Superior temporal gyrus (tissue), 1 donor: ENCODE data around the gene SORCS1.
A peak's percentile ranks its signal among the peaks of the same experiment; 100 is the strongest.

ENCODE experiments used
- DNase-seq: peaks from one replicate; pipeline ENCODE4 v3.0.0-alpha.2; 2016; ENCODE audit errors: extremely low spot score

Gene SORCS1

DNA sequence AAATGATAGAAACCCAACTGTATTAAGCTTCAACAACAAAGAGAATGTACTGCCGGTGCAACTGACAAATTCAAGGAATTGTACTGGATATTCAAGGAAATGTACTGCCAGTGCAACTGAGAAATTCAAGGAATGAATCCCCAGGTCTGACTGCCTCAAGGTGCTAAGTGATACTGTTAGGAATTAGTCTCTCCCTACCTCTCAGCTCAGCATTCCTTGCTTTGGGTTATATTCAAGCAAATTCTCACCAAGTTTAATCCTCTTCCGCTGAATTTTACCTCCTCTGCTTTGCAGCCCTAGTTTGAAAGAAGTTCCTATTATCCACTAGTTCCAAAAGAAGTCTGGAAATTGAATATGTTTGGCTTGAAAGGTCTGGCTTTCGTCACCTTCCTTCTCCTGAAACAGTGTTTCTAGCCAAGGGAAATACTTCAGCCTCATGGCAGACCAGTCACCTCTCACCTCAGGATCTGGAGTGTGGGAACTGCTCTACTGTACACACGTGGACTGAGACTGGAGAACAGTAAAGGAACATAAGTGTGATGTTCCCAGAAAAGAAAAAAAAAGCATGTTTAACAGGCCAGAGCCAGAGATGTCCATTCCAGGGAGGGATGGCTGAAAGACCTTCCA lies 60.4 kb downstream of the SORCS1 start:
- DNase-seq = no peak

DNA sequence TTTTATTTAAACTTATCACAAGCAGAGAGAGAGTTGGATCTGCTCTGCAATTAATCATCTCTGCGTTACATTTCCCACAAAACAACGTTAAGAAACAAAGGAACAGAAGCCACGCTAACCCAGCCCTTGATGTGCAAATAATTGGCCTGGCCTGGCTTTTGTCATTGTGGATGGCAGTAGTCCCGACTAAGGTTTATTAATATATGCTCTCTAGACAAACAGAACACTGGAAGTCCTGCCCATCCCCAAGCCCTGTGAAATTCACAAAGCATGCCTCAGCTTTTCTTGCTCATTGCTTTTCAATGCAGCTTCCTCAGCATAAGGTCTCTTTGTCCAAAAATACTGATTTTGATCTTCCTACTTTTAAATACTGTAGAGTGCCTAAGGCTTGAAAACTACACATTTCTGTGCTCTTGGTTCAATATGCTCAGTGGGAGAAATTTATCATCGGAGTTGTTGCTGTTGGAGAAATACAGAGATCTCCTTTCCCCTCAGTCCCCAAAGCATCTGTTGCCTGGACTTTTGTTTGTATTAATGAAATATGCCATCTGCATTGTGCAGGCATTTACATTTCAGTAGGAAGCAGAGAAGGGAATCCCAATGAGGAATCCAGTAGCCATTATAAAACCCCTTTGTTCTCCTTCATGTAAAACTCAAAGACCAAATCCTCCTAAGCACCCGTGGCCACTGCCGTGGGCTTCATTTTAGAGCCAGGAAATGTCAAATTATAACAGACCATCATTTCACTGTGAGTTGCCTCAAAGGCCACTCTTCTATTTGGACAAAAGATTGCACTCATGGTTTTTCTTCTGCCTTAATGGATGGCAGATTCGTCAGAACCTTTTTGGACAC lies 61.1 kb downstream of the SORCS1 start:
- no peak for DNase-seq

DNA sequence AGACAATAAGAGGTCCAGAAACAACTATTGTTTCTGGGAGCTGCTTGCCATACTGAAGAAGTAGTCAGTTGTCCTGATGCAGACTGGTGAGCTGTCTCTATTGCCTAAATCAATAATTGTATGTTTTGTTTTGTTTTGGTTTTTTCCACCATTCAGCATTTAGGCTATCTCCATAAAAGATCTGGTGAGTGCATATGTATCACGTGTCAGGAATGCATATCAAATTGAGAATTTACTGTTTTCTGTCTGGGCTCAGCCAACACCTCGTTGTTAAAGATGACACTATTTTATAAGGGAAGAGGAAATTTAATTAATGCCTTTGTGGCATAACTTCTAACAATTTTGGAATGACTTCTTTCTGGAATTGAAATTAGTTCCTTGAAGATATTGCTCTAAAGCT lies 66.2 kb downstream of the SORCS1 start:
- no peak for DNase-seq

DNA sequence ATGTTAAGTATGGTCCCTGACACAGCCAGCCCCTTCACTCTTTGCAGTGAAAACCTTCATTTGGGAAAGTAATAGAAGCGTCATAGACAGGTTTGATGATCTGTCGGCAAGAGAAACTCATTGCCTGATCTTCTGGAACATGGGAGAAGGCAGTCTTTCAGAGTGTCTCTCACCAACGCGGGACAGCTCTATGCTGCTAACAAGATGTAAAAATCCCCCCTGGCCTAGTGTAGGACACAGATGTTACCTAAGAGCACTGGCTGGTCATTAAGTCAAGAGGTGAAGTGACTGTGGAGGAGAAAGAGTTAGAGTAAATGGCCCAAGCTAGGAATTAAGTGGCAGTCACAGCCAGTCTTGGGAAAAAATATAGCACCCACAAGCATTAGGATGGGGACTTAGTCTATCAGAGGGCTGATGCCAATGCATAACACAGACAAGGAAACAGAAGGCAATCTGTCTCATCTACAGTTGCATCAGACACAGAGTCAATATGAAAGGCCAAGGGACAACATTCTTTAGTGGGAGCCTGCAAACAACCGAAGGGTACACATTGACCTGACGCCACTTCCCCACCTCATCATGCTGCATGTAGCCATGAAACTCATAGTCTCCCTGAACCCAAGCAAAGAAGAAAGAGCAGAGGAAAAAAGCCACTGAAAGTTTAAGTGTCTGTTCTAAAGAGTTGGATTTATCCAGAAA lies 69.5 kb downstream of the SORCS1 start:
- DNase-seq = no peak

DNA sequence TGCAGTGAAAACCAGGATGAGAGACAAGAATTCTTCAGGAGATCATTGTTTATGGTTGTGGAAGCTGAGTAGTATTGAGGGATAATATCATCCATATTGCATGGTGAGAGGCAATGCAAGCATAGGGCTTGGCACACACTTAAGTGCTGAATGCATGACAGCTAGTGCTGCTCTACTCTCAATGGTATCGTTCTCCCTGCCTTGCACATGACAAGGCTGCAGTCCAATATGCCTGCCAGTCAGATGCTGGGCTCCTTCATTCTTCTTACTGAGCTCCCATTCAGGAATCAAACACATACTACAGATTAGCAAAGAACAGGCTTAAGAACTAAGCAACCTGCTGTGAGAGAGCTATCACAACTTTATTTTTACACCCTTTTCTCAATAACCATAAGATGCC lies 72.2 kb downstream of the SORCS1 start:
- DNase-seq = peak; percentile 33

DNA sequence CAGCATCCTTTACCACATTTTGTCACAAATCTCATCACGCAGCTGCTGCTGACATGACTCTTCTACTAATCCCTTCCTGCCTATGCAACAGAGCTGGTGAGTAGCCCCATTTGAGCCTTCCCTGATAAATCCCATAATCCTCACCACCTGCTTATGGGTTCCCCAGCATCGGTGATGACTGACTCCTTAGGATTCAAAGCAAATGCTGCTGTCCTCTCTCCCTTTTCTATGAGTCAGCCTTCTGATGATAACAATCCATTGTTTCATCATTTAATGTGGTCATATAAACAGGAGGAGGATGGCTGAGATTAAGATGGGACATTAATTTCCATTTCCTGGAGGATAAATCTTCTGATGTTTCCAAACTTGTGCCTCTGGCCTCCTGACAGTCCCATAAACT lies 73.4 kb downstream of the SORCS1 start:
- DNase-seq = no peak

DNA sequence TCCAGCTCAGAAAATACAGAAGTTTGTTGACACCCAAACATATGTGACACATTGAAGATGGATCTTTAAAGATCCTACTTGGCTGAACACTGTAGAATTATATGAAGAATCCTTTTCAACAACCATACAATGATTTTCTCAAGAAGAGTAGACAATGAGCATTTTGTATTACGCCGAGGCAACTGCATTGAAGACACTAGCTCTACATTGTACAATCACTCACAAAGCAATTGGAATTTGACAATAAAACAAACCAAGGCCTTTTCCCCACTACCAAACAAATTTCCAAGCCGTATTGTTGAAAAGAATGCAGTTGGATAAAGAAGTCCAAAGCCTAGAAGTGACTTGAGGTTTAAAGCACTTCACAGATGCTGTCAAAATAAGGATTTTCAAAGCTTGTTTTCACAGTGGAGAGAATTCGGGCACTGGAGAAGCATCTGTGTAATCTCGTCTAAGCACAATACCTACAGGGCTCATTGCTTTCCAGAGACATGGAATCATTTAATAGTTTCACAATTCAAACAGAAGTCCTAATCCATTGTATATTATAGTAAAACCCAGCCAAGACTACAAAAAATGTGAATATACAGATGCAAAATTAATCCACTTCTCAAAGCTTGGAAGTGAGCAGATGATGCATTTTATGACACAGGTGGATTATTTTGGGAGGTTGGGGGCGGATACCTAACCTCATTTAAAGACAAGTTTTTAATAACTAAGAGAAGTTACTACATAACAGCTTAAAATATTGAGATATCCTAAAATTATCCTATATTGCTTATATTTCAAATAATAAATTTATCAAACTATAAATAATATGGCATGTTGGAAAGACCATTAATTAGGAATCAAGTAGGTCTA lies 78.6 kb downstream of the SORCS1 start:
- DNase-seq = no peak

DNA sequence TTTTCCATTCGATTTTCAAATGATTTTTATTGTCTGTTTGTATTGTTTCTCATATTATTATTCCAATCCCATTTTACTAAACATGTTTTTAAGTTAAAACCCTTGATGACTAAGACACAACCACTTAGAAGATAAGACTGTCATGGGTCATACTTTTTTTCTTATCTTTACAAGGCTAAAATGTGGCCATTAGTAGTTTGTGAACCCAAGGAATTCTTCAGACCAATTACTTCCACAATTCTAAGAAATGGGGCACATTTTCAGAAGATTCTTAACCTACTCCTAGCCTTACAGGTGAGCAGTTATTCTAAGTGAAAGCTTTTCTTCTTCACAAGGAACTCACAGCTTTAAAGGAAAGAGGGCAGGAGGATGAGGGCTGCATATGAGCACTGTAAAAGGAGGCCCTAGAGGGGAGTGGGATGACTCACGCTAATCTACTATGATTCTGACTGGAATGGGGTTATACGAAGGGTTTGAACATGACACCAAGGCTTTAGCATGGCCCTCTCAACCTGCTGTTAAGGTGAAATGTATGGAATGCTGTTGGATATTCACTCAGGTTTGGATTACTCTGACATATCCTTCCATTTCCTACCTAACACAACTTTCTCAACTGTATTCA lies 81.0 kb downstream of the SORCS1 start:
- DNase-seq = no peak

DNA sequence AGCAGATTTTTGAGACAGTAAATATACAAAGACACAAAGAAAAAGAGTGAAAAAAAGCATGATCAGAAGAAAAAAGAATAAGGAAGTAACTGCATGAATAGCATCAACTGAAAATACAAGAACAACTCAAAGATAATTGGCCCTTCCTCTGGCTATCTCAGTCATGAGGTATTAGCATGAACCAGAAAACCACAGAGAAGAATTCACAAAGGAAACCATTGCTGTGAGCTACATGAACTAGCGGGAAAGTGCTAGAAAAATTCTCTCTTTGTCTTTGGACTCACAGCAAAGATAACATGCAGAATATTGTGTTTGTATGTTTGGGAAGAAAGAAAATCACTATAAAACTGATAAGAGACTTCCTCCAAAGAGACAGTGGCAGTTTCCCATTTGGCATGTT lies 82.9 kb downstream of the SORCS1 start:
- DNase-seq = no peak

DNA sequence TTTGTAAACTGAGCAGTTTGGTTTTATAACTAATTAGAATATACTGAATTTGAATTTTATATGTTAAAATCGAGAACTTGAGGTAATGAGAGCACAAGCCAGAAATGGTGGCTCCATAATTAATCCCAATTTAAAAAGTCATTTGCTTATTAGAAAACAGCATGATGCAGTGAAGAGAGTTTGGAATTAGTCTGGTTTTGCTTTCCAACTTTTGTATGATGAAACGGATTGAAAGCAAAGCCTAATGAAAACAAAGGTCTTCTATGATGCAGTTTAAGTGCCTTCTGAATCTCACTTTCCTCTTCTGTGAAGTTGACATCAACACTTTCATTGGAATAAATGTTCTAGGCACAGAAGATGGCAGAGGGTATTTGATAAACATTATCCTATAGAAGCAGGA lies 89.4 kb downstream of the SORCS1 start:
- no peak for DNase-seq

DNA sequence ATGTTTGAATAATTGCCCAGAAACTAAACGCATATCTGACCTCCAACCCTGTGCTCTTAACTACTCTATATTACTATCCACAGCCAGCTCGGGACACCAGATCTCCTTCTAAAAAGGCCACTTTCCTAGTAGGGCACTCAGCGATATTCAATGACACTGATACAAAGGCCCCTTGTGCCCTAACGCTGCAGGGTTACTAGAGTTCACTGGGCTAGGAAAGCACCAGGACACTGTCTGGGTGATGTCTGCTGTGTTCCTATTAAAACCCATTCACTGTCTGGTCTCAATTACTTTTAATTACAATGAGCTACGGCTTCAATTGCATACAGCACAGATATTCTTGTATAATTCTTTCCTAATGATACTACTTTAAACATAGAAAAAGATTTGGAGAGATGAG lies 91.7 kb downstream of the SORCS1 start:
- DNase-seq = peak; percentile 29

DNA sequence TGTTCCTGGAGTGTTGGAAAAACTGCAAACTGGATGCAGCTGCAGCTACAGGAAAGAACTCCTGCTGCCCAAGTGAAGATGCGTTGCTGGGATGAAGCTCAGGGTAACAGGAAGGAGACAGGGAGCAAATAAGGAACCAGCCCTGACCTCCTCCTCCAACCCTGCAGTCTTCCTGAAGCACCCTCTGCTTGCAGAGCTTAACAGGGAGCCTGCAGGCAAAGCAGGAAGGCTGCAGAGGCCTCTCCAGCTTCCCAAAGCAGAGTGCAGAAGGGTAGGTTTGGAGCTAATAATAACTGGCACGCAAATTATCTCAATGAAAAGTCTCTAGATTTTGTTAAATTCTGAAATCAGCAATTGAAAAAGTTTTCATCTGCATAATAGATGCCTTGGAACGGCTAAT lies 92.5 kb downstream of the SORCS1 start:
- DNase-seq = no peak

DNA sequence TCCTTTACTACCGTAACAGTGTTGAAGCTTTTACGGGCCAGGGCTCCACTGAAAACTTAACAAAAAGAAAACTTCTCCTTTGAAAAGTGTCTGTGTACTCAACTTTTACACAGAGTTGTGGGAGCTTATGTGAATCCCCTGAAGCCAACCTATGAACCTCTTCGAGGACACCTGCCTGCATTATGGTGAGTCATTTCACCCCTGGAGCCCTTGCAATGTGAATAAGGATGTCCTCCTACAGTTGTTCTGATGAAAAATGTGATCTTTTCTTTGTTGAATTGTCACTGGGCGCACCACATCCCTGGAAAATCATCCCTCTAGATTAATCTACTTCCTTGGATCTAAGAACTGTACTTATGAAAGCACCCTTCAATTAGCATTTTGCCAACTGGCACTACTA lies 93.2 kb downstream of the SORCS1 start:
- no peak for DNase-seq

DNA sequence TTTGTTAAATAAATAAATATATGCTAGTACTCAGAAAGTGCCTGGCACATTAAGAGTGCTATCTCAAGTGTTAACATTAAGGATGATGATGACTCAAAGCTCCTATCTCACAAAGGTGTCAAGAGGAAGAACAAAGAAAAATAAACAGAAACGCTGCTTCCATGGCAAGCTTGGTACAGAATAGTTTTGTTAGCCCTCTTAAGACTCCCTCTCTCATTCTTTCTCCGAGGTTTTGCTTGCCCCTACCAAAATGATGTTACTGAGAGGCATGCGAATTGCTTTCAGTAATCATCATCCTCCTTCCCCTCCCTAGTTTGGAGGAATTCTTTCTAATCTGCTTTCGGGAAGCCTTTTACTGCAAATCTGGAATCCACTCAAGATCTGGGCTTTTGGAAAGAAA lies 96.7 kb downstream of the SORCS1 start:
- no peak for DNase-seq

DNA sequence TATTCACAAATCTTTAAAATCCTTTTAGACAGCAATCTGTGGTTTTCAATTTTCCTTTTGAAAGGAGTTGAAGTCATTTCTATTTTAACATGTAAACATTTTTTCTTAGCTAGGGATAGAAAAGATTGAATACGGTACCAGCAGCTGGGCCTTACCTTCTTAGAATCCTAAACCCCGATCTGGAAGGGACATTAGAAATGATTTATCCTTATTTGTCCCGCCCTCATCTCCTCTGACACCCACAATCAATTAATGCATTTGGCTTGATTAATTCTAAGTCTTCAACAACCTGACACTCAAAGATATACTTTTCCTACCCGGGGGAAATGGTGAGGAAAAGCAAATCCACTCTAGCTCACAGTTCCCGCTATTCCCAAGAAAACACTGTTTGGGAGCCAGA lies 100.4 kb downstream of the SORCS1 start:
- DNase-seq = no peak

DNA sequence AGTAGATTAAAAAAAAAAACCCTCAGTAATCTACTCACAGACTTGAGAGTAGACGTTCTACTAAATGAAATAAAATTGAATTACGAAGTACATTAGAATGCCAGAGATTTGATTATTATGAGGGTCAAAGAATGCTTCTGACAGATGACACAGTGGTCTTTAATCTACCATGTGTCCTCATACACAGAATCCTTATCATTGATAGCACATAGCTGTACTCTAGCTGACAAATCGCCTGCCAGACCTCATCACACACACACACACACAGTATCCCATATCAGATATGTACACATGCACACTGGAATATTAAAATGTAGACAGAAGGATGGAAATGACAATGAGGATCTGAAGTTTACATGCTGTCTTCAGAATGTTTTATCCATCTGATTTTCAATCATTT lies 104.6 kb downstream of the SORCS1 start:
- no peak for DNase-seq

DNA sequence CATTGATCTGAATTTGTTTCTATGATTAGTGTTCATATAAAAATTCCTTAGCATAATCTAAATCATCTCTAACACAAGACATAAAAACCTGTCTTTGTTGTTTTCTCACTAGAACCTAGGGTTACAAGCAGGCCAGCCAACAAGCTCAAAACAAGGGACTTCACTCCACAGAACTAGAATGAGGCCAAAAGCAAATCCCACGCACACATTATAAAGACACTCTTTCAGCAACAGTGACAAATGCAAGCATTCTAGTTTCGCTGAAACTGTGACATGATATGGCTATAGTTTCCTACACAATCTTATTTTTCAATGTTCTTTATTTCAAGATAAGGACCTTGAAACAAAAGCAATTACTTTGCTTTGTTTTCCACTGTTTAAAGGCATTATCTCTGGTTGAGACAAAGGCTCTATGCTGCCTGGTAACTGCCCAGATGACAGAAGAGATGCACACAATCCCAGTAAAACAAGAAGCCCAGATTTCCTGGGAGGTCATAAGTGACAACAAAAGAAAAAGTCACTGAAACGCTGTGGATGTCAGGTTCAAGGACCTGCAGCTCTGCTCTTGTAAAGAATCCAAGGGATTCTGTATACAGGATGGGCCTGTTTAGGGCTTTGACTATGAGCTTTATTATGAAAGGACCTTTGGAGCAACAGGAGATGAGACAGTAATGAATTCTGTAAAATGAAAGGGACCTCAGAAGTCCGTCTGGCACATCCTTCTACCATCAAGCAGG lies 105.3 kb downstream of the SORCS1 start:
- DNase-seq = no peak

DNA sequence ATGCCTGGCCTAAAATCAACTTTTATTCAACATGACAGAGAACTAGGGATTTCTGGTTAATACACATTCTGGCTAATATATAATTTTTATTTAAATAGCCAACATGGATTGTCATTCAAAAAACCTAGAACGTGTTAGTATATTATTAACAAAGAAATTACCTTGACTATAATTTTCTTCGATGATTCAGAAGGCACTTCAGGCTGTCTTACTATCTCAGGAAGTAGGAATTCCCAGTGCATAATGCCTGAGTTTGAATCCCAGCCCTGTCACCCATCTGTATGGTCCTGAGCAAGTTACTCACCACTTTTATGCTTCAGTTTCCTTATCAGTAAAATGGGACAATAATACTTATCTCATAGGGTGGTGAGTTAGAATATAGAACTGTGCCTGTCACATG lies 106.2 kb downstream of the SORCS1 start:
- DNase-seq = no peak

DNA sequence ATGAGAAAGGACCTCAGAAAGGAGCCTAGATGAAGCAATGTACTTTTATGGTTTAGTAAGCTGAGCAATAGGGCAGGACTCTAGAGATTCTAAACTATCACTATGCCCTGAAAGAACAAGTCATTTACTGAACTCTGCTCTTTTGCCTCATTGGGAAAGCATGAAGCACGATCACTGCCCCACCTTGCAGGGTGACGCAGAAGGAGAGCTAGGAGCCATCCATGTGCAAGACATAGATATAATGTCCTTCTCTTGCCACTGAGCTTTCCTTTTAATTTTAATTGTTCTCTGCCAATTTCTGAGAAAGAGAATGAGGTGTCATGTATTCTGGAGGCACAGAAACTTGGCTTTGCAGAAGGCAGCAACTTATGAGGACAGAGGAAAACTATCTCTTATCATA lies 108.3 kb downstream of the SORCS1 start:
- DNase-seq = no peak

DNA sequence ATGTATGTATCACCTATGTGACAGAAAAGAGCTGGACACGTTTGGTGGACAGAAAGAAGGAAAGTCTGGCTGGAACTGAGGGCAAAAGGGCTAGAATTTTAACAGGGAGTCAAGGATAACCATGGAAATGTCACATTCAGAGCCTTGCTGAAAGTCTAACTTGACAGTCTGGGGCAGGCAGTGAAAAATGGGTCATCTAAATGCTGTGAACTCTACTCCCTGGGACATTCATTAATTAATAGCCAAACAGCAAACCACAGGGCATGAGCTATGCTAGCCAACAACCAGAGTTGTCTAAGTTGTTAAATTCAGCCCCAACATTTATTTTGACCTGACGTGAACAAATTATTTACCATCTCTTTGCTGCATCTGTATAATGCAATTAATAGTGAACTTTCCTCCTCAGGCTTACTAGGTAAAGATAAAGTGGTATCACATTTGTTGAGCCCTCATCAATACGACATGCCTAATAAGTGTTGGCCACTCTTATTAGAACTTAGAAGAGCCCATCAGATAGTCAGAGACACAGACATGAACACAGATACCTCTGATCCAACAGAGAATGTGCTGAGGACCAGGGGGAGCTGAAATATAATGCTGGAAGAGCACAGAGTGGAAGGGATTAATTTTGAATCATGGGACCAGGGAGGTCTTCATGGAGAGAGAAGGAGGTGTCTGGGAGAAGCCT lies 109.9 kb downstream of the SORCS1 start:
- no peak for DNase-seq
